Muscle of back (tissue), 11 donors: Measurements from ENCODE around the gene MMP15. TPM values are rescaled to one million over a fixed set of nuclear protein-coding genes. Genes with fewer than 3 reads are reported as not detected.
"Not testable (repeated sequence)": the region's sequence is repeated elsewhere in the genome, so short reads cannot be mapped to it uniquely, and the experiment has no call there.

ENCODE experiments used
- DNase-seq, 3 donors: peaks; one replicate each; pipeline versions ENCODE4 v3.0.0 to v3.0.0-alpha.2; 2013
- polyA plus RNA-seq, 10 donors: library from polyadenylated mRNA; unstranded; fragments of 120-200 nt; gene quantifications; one replicate each; pipeline ENCODE4 v1.2.1, GENCODE V29; 2013; ENCODE audit not compliant: insufficient read length in 10 of 10

MMP15 gene
- polyA plus RNA-seq, 10 donors, result 17.1 to 32.4 (median 23.8) TPM

GRCh38 chr16:58085584-58086251 is 60.2 kb downstream of the MMP15 start:
- no peak for DNase-seq

GRCh38 chr16:58086381-58087208 is 61.0 kb downstream of the MMP15 start:
- DNase-seq, result no peak

GRCh38 chr16:58087209-58087913 is 61.8 kb downstream of the MMP15 start:
- no peak for DNase-seq

GRCh38 chr16:58088091-58088490 is 62.5 kb downstream of the MMP15 start:
- peak in 2 of 3 donors; percentile 28 to 46 for DNase-seq

- not testable (repeated sequence) for DNase-seq
Measured at GRCh38 chr16:58090396-58090795, 64.8 kb downstream of the MMP15 start.

GRCh38 chr16:58094026-58094425 is 68.5 kb downstream of the MMP15 start:
- no peak for DNase-seq

- no peak for DNase-seq
Measured at GRCh38 chr16:58094791-58095574, 69.4 kb downstream of the MMP15 start.

GRCh38 chr16:58095575-58095960 is 70.0 kb downstream of the MMP15 start:
- DNase-seq, result not testable (repeated sequence)

- DNase-seq, result no peak
Measured at GRCh38 chr16:58096249-58096648, 70.7 kb downstream of the MMP15 start.

Other genes starting within 250 kb of the MMP15 start
- 10 to 100 TPM in 9 of 10 donors, 1 to 10 TPM in 1; 9.6 to 22.0 (median 13.9) TPM for gene KIFC3, start 223.3 kb upstream of the MMP15 start, polyA plus RNA-seq
- under 1 TPM in 3 of 10 donors, not detected in 7; 0.04 to 0.29 (median 0.04) TPM for gene CNGB1, start 54.6 kb upstream of the MMP15 start, polyA plus RNA-seq
- gene ZNF319, start 25.1 kb upstream of the MMP15 start, polyA plus RNA-seq, result 1 to 10 TPM; 4.6 to 7.7 (median 6.5) TPM
- gene USB1, start 24.3 kb upstream of the MMP15 start, polyA plus RNA-seq, result 10 to 100 TPM; 11.7 to 16.7 (median 14.7) TPM
- 10 to 100 TPM; 42.4 to 71.4 (median 51.4) TPM for gene CFAP20, start 103.6 kb downstream of the MMP15 start, polyA plus RNA-seq
- 100 to 1,000 TPM in 2 of 10 donors, 10 to 100 TPM in 8; 73.1 to 117 (median 81.9) TPM for gene CSNK2A2, start 172.4 kb downstream of the MMP15 start, polyA plus RNA-seq